H9 (cell line): Measurements from ENCODE around the gene POLD3. TPM values are rescaled to one million over a fixed set of nuclear protein-coding genes. Genes with fewer than 3 reads are reported as not detected.
A peak's percentile ranks its signal among the peaks of the same experiment; 100 is the strongest.

Source experiments
- DNase-seq: peaks from one replicate; pipeline ENCODE4 v3.0.0-alpha.2; 2017
- H2AFZ ChIP-seq: one replicate; pipeline ENCODE4 v1.6.1; 2013; ENCODE audit warnings: mild to moderate bottlenecking, low read length, control low read depth, moderate library complexity
- H2AK5ac ChIP-seq: 2 replicates; pipeline ENCODE4 v1.6.1; 2013; ENCODE audit warnings: low read length, control low read depth, mixed read lengths; ENCODE audit not compliant: insufficient read length
- H2BK120ac ChIP-seq: one replicate; pipeline ENCODE4 v1.6.1; 2013; ENCODE audit warnings: low read depth, mild to moderate bottlenecking, low read length, control low read depth, inconsistent platforms; ENCODE audit not compliant: poor library complexity, severe bottlenecking
- H2BK12ac ChIP-seq: 2 replicates; pipeline ENCODE4 v1.6.1; 2013; ENCODE audit warnings: low read length, control low read depth, mixed read lengths, low read depth; ENCODE audit not compliant: insufficient read length
- H2BK15ac ChIP-seq: 2 replicates; pipeline ENCODE4 v1.6.1; 2013; ENCODE audit warnings: low read depth, low read length, control low read depth
- H2BK20ac ChIP-seq: one replicate; pipeline ENCODE4 v1.6.1; 2013; ENCODE audit warnings: low read depth, mild to moderate bottlenecking, low read length, control low read depth, inconsistent platforms; ENCODE audit not compliant: poor library complexity, severe bottlenecking
- H2BK5ac ChIP-seq: 2 replicates; pipeline ENCODE4 v1.6.1; 2013; ENCODE audit warnings: low read length, control low read depth, mixed read lengths; ENCODE audit not compliant: insufficient read length
- H3K14ac ChIP-seq: 2 replicates; pipeline ENCODE4 v1.6.1; 2013; ENCODE audit warnings: low read length, control low read depth; ENCODE audit not compliant: insufficient read depth
- H3K18ac ChIP-seq: 2 replicates; pipeline ENCODE4 v1.6.1; 2013; ENCODE audit warnings: low read depth, mild to moderate bottlenecking, mixed read lengths, low read length, control low read depth; ENCODE audit not compliant: insufficient read length
- H3K23ac ChIP-seq: 2 replicates; pipeline ENCODE4 v1.6.1; 2013; ENCODE audit warnings: low read length, control low read depth, mixed read lengths, low read depth; ENCODE audit not compliant: insufficient read length
- H3K23me2 ChIP-seq: 2 replicates; pipeline ENCODE4 v1.6.1; 2013; ENCODE audit warnings: low read depth, mild to moderate bottlenecking, mixed read lengths, low read length, control low read depth; ENCODE audit not compliant: insufficient read length, poor library complexity, severe bottlenecking
- H3K27ac ChIP-seq: 2 replicates; pipeline ENCODE4 v1.5.1; 2013; ENCODE audit warnings: low read length, control low read depth, mixed read lengths, low read depth; ENCODE audit not compliant: insufficient read length
- H3K27me3 ChIP-seq: 2 replicates; pipeline ENCODE4 v1.6.1; 2013; ENCODE audit warnings: low read length, control low read depth, inconsistent platforms; ENCODE audit not compliant: insufficient read depth
- H3K4ac ChIP-seq: 2 replicates; pipeline ENCODE4 v1.6.1; 2013; ENCODE audit warnings: low read depth, mild to moderate bottlenecking, control low read depth, inconsistent platforms, low read length, moderate library complexity
- H3K4me1 ChIP-seq: 2 replicates; pipeline ENCODE4 v1.6.1; 2013; ENCODE audit warnings: low read length, control low read depth, inconsistent platforms; ENCODE audit not compliant: insufficient read depth
- H3K4me2 ChIP-seq: 2 replicates; pipeline ENCODE4 v1.6.1; 2013; ENCODE audit warnings: low read length, control low read depth, mixed read lengths; ENCODE audit not compliant: insufficient read length, insufficient read depth
- H3K56ac ChIP-seq: 2 replicates; pipeline ENCODE4 v1.6.1; 2013; ENCODE audit warnings: low read depth, mild to moderate bottlenecking, mixed read lengths, low read length, control low read depth; ENCODE audit not compliant: insufficient read length
- H3K79me1 ChIP-seq: 2 replicates; pipeline ENCODE4 v1.6.1; 2013; ENCODE audit warnings: low read depth, mild to moderate bottlenecking, moderate library complexity, low read length, control low read depth, inconsistent platforms; ENCODE audit not compliant: insufficient read depth, poor library complexity, severe bottlenecking
- H3K79me2 ChIP-seq: 2 replicates; pipeline ENCODE4 v1.6.1; 2013; ENCODE audit warnings: low read length, control low read depth, inconsistent platforms; ENCODE audit not compliant: insufficient read depth
- H3K9ac ChIP-seq: 2 replicates; pipeline ENCODE4 v1.6.1; 2013; ENCODE audit warnings: low read length, control low read depth, mixed read lengths; ENCODE audit not compliant: insufficient read length; ENCODE audit errors: extremely low read depth
- H3K9me3 ChIP-seq: one replicate; pipeline ENCODE4 v1.6.1; 2013; ENCODE audit warnings: low read depth, low read length, inconsistent platforms; ENCODE audit not compliant: control insufficient read depth
- H3T11ph ChIP-seq: one replicate; pipeline ENCODE4 v1.6.1; 2013; ENCODE audit warnings: mild to moderate bottlenecking, low read length, control low read depth, inconsistent platforms
- H4K20me1 ChIP-seq: one replicate; pipeline ENCODE4 v1.6.1; 2013; ENCODE audit not compliant: control insufficient read depth, insufficient read length, insufficient read depth
- H4K5ac ChIP-seq: 2 replicates; pipeline ENCODE4 v1.6.1; 2013; ENCODE audit warnings: low read depth, mild to moderate bottlenecking, mixed read lengths, low read length, control low read depth; ENCODE audit not compliant: insufficient read length
- H4K8ac ChIP-seq: replicated peaks from 2 replicates; pipeline ENCODE4 v1.6.1; 2013; ENCODE audit warnings: low read length, control low read depth, mixed read lengths, low read depth; ENCODE audit not compliant: insufficient read length
- H4K91ac ChIP-seq: 2 replicates; pipeline ENCODE4 v1.6.1; 2013; ENCODE audit warnings: low read depth, mild to moderate bottlenecking, moderate library complexity, mixed read lengths, low read length, control low read depth; ENCODE audit not compliant: insufficient read length
- H3K27ac Mint-ChIP-seq, 3 experiments: 2 replicates in 2 of 3; 3 replicates in 1 of 3; pipeline ENCODE4 v1.8.0; 2020 to 2021; ENCODE audit warnings: mixed read lengths in 3 of 3, mild to moderate bottlenecking in 1 of 3, moderate library complexity in 1 of 3
- H3K27me3 Mint-ChIP-seq: 2 replicates; pipeline ENCODE4 v1.8.0; 2021; ENCODE audit warnings: low read depth, mild to moderate bottlenecking, moderate library complexity, mixed read lengths
- H3K36me3 Mint-ChIP-seq, 3 experiments: 2 replicates in 2 of 3; 3 replicates in 1 of 3; pipeline ENCODE4 v1.8.0; 2020 to 2021; ENCODE audit warnings: low read depth in 3 of 3, mixed read lengths in 3 of 3; ENCODE audit not compliant: insufficient read depth in 1 of 3
- H3K4me1 Mint-ChIP-seq, 2 experiments: 2 replicates each; pipeline ENCODE4 v1.8.0; 2020; ENCODE audit warnings: mixed read lengths in 2 of 2
- H3K4me3 Mint-ChIP-seq, 2 experiments: 2 replicates in 1 of 2; 3 replicates in 1 of 2; pipeline ENCODE4 v1.8.0; 2020 to 2021; ENCODE audit warnings: mild to moderate bottlenecking in 2 of 2, mixed read lengths in 2 of 2, moderate library complexity in 1 of 2
- H3K9me3 Mint-ChIP-seq, 2 experiments: 2 replicates in 1 of 2; 3 replicates in 1 of 2; pipeline ENCODE4 v1.8.0; 2020; ENCODE audit warnings: mild to moderate bottlenecking in 2 of 2, mixed read lengths in 2 of 2, moderate library complexity in 1 of 2
- WGBS: extraction: QIAGEN DNeasy Blood & Tissue Kit; methylation state at CpG from one replicate; pipeline ENCODE4 v1.1.7; 2013; ENCODE audit warnings: missing lambda C conversion rate, low lambda C conversion rate, mixed read lengths; ENCODE audit not compliant: insufficient read length; ENCODE audit errors: extremely low coverage; 5-methylcytosine and 5-hydroxymethylcytosine counted together
- total RNA-seq: library from RNA; stranded (reverse); gene quantifications from 2 replicates; pipeline ENCODE4 v1.2.1, GENCODE V29; 2021
- TF ChIP-seq, protein P1 (sequence below): fragments of 200-600 bp; sonication (generic); conservative IDR thresholded peaks from 3 replicates; pipeline ENCODE4 v1.8.0; 2021; ENCODE audit warnings: antibody characterized with exemption, mild to moderate bottlenecking

The POLD3 gene
- total RNA-seq, 1 experiment from 2014 or later, result 34.1 TPM

- no peak overlapping the region for H2BK5ac ChIP-seq
- H3K4me1 Mint-ChIP-seq, result no peaks in the 10 kb centered on the region
- no peak overlapping the region for H2BK15ac ChIP-seq
- H4K8ac ChIP-seq, result no peak overlapping the region
- no peak overlapping the region for H3K18ac ChIP-seq
- H3K27ac Mint-ChIP-seq, result no peak overlapping the region
- no peak overlapping the region for H3K27ac ChIP-seq
- no peaks in the 10 kb centered on the region for H3K9me3 Mint-ChIP-seq
- TF ChIP-seq, protein P1, sequence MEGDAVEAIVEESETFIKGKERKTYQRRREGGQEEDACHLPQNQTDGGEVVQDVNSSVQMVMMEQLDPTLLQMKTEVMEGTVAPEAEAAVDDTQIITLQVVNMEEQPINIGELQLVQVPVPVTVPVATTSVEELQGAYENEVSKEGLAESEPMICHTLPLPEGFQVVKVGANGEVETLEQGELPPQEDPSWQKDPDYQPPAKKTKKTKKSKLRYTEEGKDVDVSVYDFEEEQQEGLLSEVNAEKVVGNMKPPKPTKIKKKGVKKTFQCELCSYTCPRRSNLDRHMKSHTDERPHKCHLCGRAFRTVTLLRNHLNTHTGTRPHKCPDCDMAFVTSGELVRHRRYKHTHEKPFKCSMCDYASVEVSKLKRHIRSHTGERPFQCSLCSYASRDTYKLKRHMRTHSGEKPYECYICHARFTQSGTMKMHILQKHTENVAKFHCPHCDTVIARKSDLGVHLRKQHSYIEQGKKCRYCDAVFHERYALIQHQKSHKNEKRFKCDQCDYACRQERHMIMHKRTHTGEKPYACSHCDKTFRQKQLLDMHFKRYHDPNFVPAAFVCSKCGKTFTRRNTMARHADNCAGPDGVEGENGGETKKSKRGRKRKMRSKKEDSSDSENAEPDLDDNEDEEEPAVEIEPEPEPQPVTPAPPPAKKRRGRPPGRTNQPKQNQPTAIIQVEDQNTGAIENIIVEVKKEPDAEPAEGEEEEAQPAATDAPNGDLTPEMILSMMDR, result peak; percentile 57
- no peak overlapping the region for H3K9ac ChIP-seq
- no peak overlapping the region for H4K91ac ChIP-seq
- H3K27me3 Mint-ChIP-seq, result no peaks in the 10 kb centered on the region
- no peak for DNase-seq
- H3K27me3 ChIP-seq, result no peaks in the 10 kb centered on the region
- H2BK20ac ChIP-seq, result no peak overlapping the region
- H3K9me3 ChIP-seq, result no peaks in the 10 kb centered on the region
- no peak overlapping the region for H3K4me2 ChIP-seq
- no peak overlapping the region for H3K4me3 Mint-ChIP-seq
- WGBS, result no CpG with 5 or more reads among the region's 2 CpGs
- H3K23me2 ChIP-seq, result no peaks in the 10 kb centered on the region
- no peak overlapping the region for H2BK12ac ChIP-seq
- no peak overlapping the region for H3T11ph ChIP-seq
- H3K23ac ChIP-seq, result no peak overlapping the region
- no peak overlapping the region for H4K5ac ChIP-seq
- H3K79me2 ChIP-seq, result no peaks in the 10 kb centered on the region
- peaks cover 5 to 37% (median 29%) of the 10 kb centered on the region in 3 experiments; a peak in 6 of 7 replicates for H3K36me3 Mint-ChIP-seq
- H3K4me1 ChIP-seq, result no peaks in the 10 kb centered on the region
- no peaks in the 10 kb centered on the region for H4K20me1 ChIP-seq
- no peak overlapping the region for H3K56ac ChIP-seq
- H3K79me1 ChIP-seq, result no peaks in the 10 kb centered on the region
- H2BK120ac ChIP-seq, result no peak overlapping the region
- no peak overlapping the region for H2AK5ac ChIP-seq
- H2AFZ ChIP-seq, result no peak overlapping the region
- H3K14ac ChIP-seq, result no peak overlapping the region
- H3K4ac ChIP-seq, result no peak overlapping the region
Observed at GRCh38 chr11:74611369-74611861, 19.0 kb downstream of the POLD3 start.
